ENCODE data around the gene TM2D3.
"Not testable (repeated sequence)": the region's sequence is repeated elsewhere in the genome, so short reads cannot be mapped to it uniquely, and the experiment has no call there.

Gene TM2D3

GRCh38 chr15:101657171-101657570 lies 5.0 kb upstream of the TM2D3 start:
- no peak for DNase-seq (ENCODE audit: low read depth)

DNA sequence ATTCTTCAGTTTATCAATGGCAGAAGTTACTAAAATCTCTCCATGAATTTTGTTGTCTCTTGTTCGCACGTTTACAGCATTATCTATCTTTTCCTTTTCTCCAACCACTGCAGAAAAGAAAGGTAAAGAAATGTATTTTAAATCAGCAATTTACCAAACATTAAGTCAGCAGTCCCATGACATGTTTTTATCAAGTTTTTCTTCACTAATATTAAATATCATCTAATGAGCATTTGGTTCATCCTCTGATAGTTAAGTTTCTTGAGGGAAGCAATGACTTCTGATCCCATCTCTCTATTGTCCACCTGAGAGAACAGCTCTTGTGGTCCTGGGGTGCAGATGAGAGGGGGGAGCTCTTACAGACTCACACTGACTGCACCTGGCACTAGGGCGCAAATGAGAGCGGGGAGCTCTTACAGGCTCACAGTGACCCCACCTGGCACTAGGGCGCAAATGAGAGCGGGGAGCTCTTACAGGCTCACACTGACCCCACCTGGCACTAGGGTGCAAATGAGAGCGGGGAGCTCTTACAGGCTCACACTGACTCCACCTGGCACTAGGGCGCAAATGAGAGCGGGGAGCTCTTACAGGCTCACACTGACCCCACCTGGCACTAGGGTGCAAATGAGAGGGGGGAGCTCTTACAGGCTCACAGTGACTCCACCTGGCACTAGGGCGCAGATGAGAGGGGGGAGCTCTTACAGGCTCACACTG lies 2.6 kb upstream of the TM2D3 start:
- not testable (repeated sequence) for DNase-seq (ENCODE audit: low read depth)

- DNase-seq (ENCODE audit: low read depth), result no peak
Measured at GRCh38 chr15:101654171-101654570, 2.0 kb upstream of the TM2D3 start.

DNA sequence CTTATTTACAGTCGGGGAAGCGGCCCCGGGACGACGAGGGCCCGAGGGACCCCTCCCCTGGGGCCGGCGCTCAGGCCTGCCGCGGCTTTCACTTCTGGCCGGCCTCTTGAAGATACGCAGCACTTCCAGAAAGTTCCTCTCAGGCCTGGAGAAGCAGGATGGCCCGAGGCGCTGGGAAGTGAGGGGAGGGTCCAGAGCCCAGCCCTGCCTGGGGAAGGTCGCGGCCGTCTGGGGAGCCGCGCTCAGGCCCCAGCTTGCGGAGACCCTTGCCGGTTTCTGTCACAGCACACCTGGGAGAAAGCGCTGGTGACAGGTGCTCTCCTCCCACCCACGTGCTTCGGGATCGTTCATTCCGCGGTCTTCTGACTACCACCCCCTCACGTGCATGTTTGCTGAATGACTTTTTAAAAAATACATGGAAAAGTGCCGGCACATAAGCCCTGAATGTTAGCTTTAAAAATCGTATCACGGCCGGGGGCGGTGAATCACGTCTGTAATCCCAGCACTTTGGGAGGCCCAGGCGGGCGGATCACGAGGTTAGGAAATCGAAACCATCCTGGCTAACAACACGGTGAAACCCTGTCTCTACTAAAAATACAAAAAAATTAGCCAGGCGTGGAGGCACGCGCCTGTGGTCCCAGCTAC lies 727 bp upstream of the TM2D3 start:
- DNase-seq (ENCODE audit: low read depth), result peak; percentile 3

- no peak for DNase-seq (ENCODE audit: low read depth)
Measured at GRCh38 chr15:101651554-101652097, 555 bp downstream of the TM2D3 start.

DNA sequence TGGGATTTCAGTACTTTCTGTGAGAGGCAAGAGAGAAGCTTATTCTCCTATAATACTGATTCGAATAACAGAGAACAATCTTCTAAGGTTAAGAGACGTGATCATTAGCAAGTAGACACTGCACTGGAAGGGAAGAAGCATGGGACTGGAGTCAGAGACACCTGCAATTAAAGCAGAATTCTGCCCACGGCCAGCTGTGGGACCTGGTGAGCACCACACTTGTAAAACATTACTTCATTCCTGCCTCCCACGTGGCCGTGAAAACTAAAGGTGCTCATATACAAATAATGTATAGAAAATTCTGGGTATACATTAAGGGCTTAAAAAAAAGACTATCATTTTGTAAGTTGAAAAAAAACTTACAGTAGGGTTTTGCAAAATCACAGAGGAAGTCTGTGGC lies 2.0 kb downstream of the TM2D3 start:
- DNase-seq (ENCODE audit: low read depth), result no peak

GRCh38 chr15:101648356-101648755 lies 3.8 kb downstream of the TM2D3 start:
- DNase-seq (ENCODE audit: low read depth), result no peak

DNA sequence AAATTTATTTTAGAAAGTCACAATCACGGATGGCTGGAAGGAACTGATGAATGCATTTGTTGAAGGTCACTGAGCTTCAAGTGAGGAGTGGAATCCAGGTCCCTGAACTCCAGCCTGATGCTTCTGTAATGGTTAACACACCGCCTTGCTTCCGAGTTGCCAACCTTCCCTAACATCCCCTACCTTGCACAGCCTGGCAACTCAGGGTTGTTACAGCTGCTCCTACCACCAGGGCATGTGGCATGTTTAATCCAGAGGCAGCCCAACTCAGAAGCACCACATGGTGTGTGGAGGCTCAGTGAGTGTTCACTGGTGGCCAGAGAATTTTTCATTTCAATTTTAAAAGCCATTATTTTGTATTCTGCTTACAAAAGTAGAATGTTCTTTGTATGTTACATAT lies 4.9 kb downstream of the TM2D3 start:
- no peak for DNase-seq (ENCODE audit: low read depth)

DNA sequence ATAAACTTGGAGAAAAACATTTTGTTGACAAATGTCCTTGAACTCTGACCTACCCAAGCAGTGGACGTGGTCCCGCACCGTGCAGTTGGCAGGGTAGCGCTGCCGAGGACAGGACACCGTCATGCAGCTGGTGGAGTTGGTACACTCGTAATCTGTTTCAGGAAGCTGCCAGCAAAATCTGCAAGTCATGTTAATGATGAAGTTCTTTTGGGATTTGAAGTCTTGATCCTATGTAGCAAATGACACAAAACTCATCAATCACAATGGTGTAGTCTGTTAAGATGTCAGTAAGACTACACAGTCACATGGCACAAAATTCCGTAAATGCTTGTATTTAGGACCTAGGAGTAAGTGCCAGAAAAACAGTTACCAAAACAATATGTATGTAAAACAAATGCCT lies 5.5 kb downstream of the TM2D3 start:
- no peak for DNase-seq (ENCODE audit: low read depth)

DNA sequence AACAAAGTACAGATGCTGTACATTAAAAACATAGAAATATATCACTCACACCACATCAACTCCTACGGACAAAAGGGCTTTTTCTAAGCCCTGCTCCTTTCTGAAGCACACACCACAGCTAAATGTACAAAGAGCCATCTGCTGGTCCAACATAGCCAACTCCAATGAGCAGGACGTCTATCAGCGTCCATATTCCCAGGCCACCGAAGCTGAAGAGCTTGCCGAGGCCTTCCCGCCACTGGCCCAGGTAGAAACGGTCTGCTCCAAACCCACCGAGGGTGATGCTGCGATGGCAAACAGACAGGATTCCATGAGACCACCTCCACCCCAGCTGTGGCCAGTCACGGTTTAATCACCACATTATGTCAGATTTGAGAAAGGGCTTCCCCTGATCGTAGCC lies 9.8 kb downstream of the TM2D3 start:
- DNase-seq (ENCODE audit: low read depth), result no peak

DNA sequence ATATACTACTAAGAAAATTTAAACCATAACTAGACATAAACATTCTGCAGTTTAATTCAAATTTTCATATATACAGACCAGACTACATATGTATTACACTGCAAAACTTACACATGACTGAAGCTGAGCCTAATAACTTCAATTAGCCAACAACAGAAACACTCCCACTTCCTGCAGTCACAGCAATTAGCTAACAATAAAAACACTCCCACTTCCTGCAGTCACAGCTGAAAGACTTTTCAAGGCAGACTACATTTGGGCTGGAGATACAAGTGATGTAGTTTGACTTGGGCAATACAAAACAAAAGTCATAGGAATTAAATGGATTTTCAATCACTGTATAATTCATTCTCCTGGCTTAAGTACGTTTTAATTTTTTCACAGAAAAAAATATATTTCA lies 10.3 kb downstream of the TM2D3 start:
- DNase-seq (ENCODE audit: low read depth), result no peak

DNA sequence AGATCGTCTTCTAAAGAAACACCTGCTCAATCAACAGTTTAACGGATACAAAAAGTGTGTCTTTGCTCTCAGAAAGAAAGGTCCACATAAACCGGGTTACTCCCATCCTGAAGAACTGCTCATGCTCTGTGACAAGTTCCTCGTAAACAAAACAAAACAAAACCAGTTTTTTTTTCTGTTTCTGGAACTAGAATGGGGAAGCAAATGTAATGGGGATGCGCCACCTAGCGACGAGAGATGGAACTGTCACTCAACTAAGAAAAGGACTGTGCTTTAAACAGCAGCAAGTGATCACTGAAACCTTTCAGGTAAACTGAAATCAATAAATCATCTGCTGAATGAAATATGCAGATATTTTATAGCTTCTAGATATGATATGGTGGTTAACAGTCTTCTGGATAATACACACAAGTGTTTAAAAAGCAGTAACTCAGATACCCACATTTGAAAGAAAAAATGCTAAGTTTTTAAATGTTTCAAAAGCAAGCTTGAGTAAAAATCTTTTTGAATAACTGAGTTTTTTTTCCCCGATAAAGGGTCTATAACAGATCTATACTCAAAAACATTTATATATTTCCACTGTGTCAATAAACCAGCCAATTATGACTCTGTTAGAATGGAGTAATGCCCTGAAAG lies 10.9 kb downstream of the TM2D3 start:
- DNase-seq (ENCODE audit: low read depth), result peak; percentile 67

DNA sequence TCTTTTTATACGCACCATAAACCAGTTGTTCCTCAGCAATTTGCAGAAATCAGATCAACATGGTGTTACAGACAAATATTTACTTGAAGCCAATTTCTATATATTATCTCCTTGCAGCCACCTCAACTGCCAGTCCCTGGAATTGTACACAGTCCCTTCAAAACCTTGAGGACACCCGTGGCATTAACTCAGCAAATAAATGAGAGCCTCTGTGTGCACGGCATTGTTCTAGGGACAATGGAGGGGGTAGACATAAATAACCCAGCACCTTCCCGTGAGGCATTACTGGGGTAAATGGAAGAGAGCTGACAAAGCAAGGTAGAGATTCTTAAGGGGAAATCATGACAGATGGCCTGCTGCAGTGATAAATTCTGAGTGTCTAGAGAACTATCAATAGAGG lies 12.5 kb downstream of the TM2D3 start:
- DNase-seq (ENCODE audit: low read depth), result no peak

- no peak for DNase-seq (ENCODE audit: low read depth)
Measured at GRCh38 chr15:101637919-101638318, 14.3 kb downstream of the TM2D3 start.

DNA sequence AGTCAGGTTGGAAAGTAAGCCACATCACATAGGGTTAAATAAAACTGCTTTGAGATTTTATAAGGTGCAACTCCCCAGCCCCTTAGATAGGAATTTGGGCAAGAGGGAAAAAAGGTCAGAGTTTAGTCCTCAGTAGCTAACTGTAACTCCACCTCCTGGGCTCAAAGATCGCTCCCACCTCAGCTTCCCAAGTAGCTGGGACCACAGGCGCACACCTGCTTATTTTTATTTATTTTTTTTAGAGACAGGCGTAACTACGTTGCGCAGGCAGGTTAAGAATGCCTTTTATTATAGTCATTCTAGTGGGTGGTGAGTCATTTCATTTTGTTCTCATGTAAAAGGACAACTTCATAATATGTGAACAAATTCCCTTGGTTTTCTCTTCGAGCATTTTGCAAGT lies 14.7 kb downstream of the TM2D3 start:
- no peak for DNase-seq (ENCODE audit: low read depth)

DNA sequence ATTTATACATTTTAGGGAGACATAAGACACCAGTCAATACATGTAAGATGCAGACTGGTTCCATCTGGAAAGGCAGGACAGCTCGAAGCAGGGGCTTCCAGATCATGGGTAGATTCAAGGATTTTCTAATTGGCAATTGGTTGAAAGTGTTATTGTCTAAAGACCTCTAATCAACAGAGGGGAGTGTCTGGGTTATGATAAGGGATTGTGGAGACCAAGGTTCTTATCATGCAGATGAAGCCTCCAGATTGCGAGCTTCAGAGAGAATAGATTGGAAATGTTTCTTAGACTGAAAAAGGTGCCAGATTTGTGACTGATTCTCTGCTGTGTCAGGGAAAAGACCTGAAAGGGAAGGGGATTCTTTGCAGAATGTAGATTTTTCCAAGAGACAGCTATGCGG lies 15.1 kb downstream of the TM2D3 start:
- no peak for DNase-seq (ENCODE audit: low read depth)

- no peak for DNase-seq (ENCODE audit: low read depth)
Measured at GRCh38 chr15:101635944-101636727, 16.0 kb downstream of the TM2D3 start.

- DNase-seq (ENCODE audit: low read depth), result no peak
Measured at GRCh38 chr15:101633356-101633755, 18.8 kb downstream of the TM2D3 start.

DNA sequence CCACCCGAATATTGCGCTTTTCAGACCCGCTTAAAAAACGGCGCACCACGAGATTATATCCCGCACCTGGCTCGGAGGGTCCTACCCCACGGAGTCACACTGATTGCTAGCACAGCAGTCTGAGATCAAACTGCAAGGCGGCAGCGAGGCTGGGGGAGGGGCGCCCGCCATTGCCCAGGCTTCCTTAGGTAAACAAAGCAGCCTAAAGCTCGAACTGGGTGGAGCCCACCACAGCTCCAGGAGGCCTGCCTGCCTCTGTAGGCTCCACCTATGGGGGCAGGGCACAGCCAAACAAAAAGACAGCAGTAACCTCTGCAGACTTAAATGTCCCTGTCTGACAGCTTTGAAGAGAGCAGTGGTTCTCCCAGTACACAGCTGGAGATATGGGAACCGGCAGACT lies 25.5 kb downstream of the TM2D3 start:
- DNase-seq (ENCODE audit: low read depth), result not testable (repeated sequence)

GRCh38 chr15:101625980-101626379 lies 26.2 kb downstream of the TM2D3 start:
- DNase-seq (ENCODE audit: low read depth), result no peak

DNA sequence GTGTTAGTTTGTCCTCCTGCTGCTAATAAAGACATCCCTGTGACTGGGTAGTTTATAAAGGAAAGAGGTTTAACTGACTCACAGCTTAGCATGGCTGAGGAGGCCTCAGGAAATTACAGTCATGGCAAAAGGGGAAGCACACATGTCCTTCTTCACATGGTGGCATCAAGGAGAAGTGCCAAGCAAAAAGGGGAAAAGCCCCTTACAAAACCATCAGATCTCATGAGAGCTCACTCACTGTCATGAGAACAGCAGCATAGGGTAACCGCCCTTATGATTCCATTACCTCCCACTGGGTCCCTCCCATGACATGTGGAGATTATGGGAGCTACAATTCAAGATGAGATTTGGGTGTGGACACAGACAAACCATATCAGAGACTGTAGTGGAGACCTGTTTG lies 27.0 kb downstream of the TM2D3 start:
- no peak for DNase-seq (ENCODE audit: low read depth)

All from activated T-cell treated with anti-CD3 and anti-CD28 coated beads for 1 hour (primary cell).